ENCODE measurements around the gene CHST15. TPM values are rescaled to one million over a fixed set of nuclear protein-coding genes. Genes with fewer than 3 reads are reported as not detected.
A peak's percentile ranks its signal among the peaks of the same experiment; 100 is the strongest.

CHST15 gene
- total and polyA plus RNA-seq, 7 experiments from 2014 or later: 0.27 to 43.3 (median 2.2) TPM

DNA sequence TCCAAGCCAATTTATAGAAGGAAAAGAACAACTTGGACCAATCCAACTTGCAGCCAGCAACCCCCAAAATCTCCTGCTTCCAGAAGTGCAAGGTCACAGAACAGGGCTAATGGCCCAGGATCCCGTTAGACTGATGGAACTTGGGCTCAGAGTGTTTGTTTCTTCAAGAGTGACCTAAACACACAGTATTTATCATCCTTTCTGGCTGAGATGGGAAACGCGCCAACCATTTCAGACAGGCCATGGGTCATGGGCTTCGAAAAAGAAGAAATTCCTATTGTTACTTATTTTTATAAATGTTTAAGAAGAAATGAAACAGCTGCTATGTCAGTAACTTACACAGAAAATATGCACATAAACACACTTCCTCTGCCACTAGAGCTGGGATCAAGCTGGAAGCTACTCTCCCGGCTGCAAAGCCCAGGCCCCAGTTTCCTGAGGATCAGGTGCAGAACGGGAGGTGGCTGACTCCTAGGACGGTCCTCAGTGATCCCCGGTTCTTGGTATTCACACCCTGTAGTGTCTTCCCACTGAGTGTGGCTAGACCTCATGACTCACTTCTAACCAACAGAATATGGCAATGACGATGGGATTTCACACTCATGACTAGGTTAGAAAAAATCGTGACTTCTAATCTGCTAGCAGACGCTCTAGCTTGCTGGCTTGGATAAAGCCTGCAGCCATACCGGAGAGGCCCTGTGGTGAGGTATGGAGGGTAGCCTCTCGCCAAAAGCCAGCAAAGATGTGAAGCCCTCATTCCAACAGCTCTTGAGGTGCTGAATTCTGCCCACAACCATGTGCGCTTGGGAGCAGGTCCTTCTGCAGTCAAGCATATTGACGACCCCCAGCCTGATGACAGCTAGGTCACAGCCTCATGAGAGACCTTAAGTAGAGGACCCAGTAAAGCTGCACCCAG, 60.2 kb downstream of the CHST15 start:
- H3K36me3 ChIP-seq (ENCODE audit: control insufficient read depth in 2 of 3, insufficient read depth in 3 of 3, low read length in 3 of 3): no peaks in the 10 kb centered on the region
- no peak overlapping the region for H3K4me3 Mint-ChIP-seq
- CTCF ChIA-PET: no interaction called here
- ATAC-seq (peak; percentile 36), DNase-seq (no peak)
- H3K9me3 ChIP-seq (ENCODE audit: control insufficient read depth in 2 of 3, low read length in 3 of 3): no peaks in the 10 kb centered on the region
- H3K9me3 Mint-ChIP-seq: no peaks in the 10 kb centered on the region
- no peaks in the 10 kb centered on the region for H3K36me3 Mint-ChIP-seq
- intact Hi-C loops (cut with micrococcal nuclease): no loop called here
- no peak overlapping the region for H3K4me3 ChIP-seq (ENCODE audit: low read length)
- peaks cover 0 to 10% (median 2%) of the 10 kb centered on the region in 5 donors for H3K27me3 Mint-ChIP-seq
- no peaks in the 10 kb centered on the region for H3K27me3 ChIP-seq (ENCODE audit: control insufficient read depth in 2 of 2, insufficient read depth in 2 of 2, low read length in 2 of 2)
- no peak overlapping the region for H3K27ac ChIP-seq (ENCODE audit: low read depth, low read length)
- POLR2A ChIA-PET: no interaction called here
- peaks cover 9 to 16% (median 13%) of the 10 kb centered on the region in 7 donors for H3K4me1 Mint-ChIP-seq
- H3K27ac Mint-ChIP-seq: no peak overlapping the region
- H3K4me1 ChIP-seq (ENCODE audit: control insufficient read depth in 2 of 2, insufficient read depth in 2 of 2, low read length in 2 of 2): no peaks in the 10 kb centered on the region

DNA sequence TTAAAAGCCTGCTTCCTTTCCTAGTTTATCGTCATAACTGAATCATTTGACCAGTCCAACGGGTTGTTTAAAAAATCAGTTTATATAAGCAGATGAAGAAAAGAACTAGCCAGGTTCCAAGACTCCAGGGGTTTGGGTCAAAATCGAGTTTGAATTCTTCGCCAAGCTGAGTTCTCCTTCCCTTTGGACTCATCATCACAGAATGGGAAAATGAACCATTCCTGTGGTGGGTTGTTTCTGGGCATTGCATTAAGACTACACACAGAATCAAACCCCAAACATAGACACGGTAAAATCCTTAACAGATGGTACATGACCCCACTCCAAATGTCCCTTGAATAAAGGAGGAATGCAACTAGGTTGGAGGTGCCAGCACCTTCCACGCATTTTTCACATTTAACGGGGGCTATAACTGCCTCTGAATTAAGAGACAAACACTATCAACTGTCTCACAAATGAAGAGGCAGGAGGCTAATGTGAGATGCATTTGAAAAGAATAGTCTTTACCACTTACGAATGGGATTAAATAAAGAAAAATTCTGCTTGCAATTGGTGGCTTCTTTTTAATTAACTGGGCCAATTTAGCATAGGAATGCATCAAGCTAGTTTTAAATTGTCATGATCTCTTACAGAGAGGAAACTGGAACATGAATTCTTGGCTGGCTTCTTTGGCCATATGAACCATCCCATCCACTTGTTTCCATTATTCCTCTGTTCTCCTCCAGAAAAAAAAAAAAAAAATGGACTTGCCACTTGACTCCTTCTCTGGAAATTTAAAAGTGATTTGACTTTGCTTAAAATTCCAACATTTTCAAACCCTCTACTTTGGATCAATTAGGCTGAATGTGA, 61.1 kb downstream of the CHST15 start:
- Mint-ChIP-seq H3K4me1 (peaks cover 9 to 16% (median 13%) of the 10 kb centered on the region in 7 donors), H3K27ac (no peak overlapping the region), H3K27me3 (peaks cover 0 to 10% (median 2%) of the 10 kb centered on the region in 5 donors), H3K36me3 (no peaks in the 10 kb centered on the region), H3K9me3 (no peaks in the 10 kb centered on the region), H3K4me3 (no peak overlapping the region)
- DNase-seq (no peak), ATAC-seq (no peak)
- POLR2A ChIA-PET: no interaction called here
- H3K36me3 ChIP-seq (ENCODE audit: control insufficient read depth in 2 of 3, insufficient read depth in 3 of 3, low read length in 3 of 3): no peaks in the 10 kb centered on the region
- no peaks in the 10 kb centered on the region for H3K27me3 ChIP-seq (ENCODE audit: control insufficient read depth in 2 of 2, insufficient read depth in 2 of 2, low read length in 2 of 2)
- H3K9me3 ChIP-seq (ENCODE audit: control insufficient read depth in 2 of 3, low read length in 3 of 3): no peaks in the 10 kb centered on the region
- CTCF ChIA-PET: no interaction called here
- H3K4me3 ChIP-seq (ENCODE audit: low read length): no peak overlapping the region
- H3K27ac ChIP-seq (ENCODE audit: low read depth, low read length): no peak overlapping the region
- intact Hi-C loops (cut with micrococcal nuclease): no loop called here
- no peaks in the 10 kb centered on the region for H3K4me1 ChIP-seq (ENCODE audit: control insufficient read depth in 2 of 2, insufficient read depth in 2 of 2, low read length in 2 of 2)

DNA sequence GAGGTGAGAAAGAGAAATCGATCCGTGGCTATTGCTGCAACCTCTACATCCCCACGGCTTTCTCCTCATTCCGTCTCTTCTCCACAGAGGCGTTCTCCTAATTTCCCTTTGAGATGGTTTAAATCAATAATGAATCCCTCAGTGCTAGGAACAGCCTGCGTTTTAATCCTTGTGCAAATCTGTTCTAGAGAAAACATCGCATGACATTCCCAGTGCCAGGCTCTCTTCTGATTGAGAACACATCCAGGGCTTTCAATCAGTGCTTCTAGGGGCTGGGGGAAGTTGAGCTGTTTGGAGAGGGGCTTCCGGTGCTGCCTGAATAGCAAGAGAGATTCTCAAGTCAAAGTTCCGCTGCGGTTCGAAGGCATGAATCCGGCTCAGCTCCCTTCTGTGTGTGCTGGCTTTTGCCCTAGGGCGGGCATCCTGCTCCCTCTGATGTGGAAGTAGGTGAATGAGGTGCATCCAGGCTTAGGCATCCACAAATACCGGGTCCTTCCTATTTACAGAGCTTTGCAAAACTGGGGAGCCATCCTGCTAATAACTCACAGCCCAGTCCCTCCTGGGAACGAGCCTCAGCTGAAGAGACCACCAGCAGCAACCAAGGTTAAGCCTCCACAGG, 62.8 kb downstream of the CHST15 start:
- ChIA-PET CTCF (no interaction called here), POLR2A (no interaction called here)
- no peaks in the 10 kb centered on the region for H3K36me3 ChIP-seq (ENCODE audit: control insufficient read depth in 2 of 3, insufficient read depth in 3 of 3, low read length in 3 of 3)
- Mint-ChIP-seq H3K27me3 (peaks cover 0 to 7% (median 0%) of the 10 kb centered on the region in 5 donors), H3K4me3 (no peak overlapping the region), H3K9me3 (no peaks in the 10 kb centered on the region), H3K27ac (no peak overlapping the region), H3K36me3 (no peaks in the 10 kb centered on the region), H3K4me1 (peaks cover 3 to 7% (median 4%) of the 10 kb centered on the region in 7 donors)
- H3K9me3 ChIP-seq (ENCODE audit: control insufficient read depth in 2 of 3, low read length in 3 of 3): no peaks in the 10 kb centered on the region
- DNase-seq: no peak
- H3K27me3 ChIP-seq (ENCODE audit: control insufficient read depth in 2 of 2, insufficient read depth in 2 of 2, low read length in 2 of 2): no peaks in the 10 kb centered on the region
- no peak overlapping the region for H3K4me3 ChIP-seq (ENCODE audit: low read length)
- no peaks in the 10 kb centered on the region for H3K4me1 ChIP-seq (ENCODE audit: control insufficient read depth in 2 of 2, insufficient read depth in 2 of 2, low read length in 2 of 2)
- intact Hi-C loops (cut with micrococcal nuclease): no loop called here
- no peak overlapping the region for H3K27ac ChIP-seq (ENCODE audit: low read depth, low read length)
- no peak for ATAC-seq

DNA sequence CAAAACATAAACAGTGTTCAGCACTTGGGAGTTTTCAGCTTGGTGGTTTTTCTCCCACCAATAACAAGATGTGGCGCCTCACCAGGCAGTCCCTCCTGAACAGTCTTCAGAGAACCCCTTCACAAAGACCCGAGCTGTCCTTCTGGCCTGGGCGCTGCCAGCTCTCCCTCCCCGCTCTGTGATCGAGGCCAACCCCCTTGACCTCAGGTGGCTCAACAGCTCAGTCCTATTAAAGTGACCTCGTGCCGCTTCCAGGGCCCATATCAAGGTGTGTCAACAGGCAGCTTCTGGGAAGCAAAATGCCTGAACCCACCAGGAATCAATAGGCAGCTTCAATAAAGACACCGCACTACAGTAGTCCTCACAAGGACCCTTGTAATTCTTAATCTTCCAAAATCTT, 63.3 kb downstream of the CHST15 start:
- POLR2A ChIA-PET: no interaction called here
- H3K27ac Mint-ChIP-seq: no peak overlapping the region
- CTCF ChIA-PET: no interaction called here
- no peak overlapping the region for H3K27ac ChIP-seq (ENCODE audit: low read depth, low read length)
- H3K27me3 ChIP-seq (ENCODE audit: control insufficient read depth in 2 of 2, insufficient read depth in 2 of 2, low read length in 2 of 2): no peaks in the 10 kb centered on the region
- H3K36me3 Mint-ChIP-seq: no peaks in the 10 kb centered on the region
- H3K27me3 Mint-ChIP-seq: peaks cover 0 to 4% (median 0%) of the 10 kb centered on the region in 5 donors
- H3K4me1 ChIP-seq (ENCODE audit: control insufficient read depth in 2 of 2, insufficient read depth in 2 of 2, low read length in 2 of 2): no peaks in the 10 kb centered on the region
- no peak overlapping the region for H3K4me3 ChIP-seq (ENCODE audit: low read length)
- H3K4me1 Mint-ChIP-seq: peaks cover 0 to 6% (median 3%) of the 10 kb centered on the region in 7 donors
- ATAC-seq (no peak), DNase-seq (no peak)
- no peaks in the 10 kb centered on the region for H3K9me3 Mint-ChIP-seq
- H3K9me3 ChIP-seq (ENCODE audit: control insufficient read depth in 2 of 3, low read length in 3 of 3): no peaks in the 10 kb centered on the region
- H3K36me3 ChIP-seq (ENCODE audit: control insufficient read depth in 2 of 3, insufficient read depth in 3 of 3, low read length in 3 of 3): no peaks in the 10 kb centered on the region
- H3K4me3 Mint-ChIP-seq: no peak overlapping the region
- intact Hi-C loops (cut with micrococcal nuclease): no loop called here

DNA sequence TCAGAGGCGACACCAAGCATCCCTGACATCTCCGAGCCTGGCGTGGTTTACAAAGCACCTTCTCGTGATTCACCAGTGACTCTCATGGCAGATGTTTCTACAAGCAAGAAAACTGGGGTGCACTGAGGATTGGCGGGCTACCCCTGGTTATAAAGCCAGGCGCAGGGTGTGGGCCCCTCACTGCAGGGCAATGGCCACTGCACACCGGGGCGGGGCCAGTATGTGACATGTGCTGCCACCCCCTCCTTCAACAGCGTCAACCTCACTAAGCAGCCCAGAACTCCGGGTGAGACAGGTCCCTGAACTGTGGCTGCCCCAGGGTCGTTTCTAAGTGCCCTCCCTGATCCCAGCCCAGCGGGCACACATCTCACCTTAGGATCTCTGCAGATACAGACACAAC, 63.8 kb downstream of the CHST15 start:
- Histone ChIP-seq H3K4me3 (ENCODE audit: low read length) (no peak overlapping the region), H3K27ac (ENCODE audit: low read depth, low read length) (no peak overlapping the region), H3K27me3 (ENCODE audit: control insufficient read depth in 2 of 2, insufficient read depth in 2 of 2, low read length in 2 of 2) (no peaks in the 10 kb centered on the region), H3K36me3 (ENCODE audit: control insufficient read depth in 2 of 3, insufficient read depth in 3 of 3, low read length in 3 of 3) (no peaks in the 10 kb centered on the region), H3K4me1 (ENCODE audit: control insufficient read depth in 2 of 2, insufficient read depth in 2 of 2, low read length in 2 of 2) (no peaks in the 10 kb centered on the region), H3K9me3 (ENCODE audit: control insufficient read depth in 2 of 3, low read length in 3 of 3) (no peaks in the 10 kb centered on the region)
- intact Hi-C loops (cut with micrococcal nuclease): no loop called here
- Mint-ChIP-seq H3K4me3 (no peak overlapping the region), H3K27ac (no peak overlapping the region), H3K4me1 (peaks cover 0 to 11% (median 7%) of the 10 kb centered on the region in 7 donors), H3K27me3 (peaks cover 0 to 4% (median 0%) of the 10 kb centered on the region in 5 donors), H3K36me3 (no peaks in the 10 kb centered on the region), H3K9me3 (no peaks in the 10 kb centered on the region)
- CTCF ChIA-PET: no interaction called here
- DNase-seq (no peak), ATAC-seq (no peak)
- POLR2A ChIA-PET: no interaction called here

DNA sequence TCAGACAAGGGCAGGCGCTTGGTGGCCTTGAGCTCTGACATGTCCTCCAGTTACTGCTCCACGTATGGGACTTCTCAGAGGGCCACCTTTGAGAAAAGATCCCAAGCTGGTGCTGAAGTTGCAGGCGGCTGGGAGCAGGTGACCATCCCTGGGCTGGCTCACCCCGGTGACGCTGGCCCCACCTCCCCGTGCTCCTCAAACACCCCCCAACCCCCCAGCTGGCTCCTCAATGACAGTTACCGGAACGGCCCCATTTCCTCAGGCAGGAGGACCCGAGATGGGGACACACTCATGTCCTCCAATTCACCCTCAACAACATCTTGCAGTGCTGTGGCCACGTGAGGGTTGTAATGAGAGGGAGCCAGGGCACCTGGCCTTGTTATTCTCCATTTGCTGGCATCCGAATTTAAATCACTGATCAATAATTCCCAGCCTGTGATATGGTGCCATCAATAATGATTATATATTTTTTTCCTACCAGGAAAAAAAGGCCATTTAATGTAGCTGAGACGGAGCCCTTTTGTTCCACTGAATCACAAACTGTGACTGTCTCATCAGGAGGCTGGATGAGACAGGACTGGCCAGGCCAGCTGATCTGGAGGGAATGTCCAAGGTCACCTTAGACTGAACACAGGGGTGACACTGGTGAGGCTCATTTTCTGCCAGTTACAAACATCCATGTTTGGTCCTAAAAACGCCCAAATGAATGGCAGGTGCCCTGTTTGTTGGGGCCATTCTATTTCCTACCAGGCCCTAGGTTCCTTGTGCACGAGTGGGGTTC, 64.5 kb downstream of the CHST15 start:
- ATAC-seq: no peak
- ChIA-PET CTCF (interaction anchor here (0.7 kb wide), 1 partner anchor 360 kb away, joined by 3 read pairs; no protein-coding TSS in a partner anchor), POLR2A (no interaction called here)
- no peaks in the 10 kb centered on the region for H3K27me3 ChIP-seq (ENCODE audit: control insufficient read depth in 2 of 2, insufficient read depth in 2 of 2, low read length in 2 of 2)
- Mint-ChIP-seq H3K27me3 (peaks cover 0 to 4% (median 2%) of the 10 kb centered on the region in 5 donors), H3K9me3 (no peaks in the 10 kb centered on the region), H3K36me3 (no peaks in the 10 kb centered on the region), H3K27ac (no peak overlapping the region), H3K4me1 (peaks cover 0 to 14% (median 8%) of the 10 kb centered on the region in 7 donors), H3K4me3 (no peak overlapping the region)
- no peaks in the 10 kb centered on the region for H3K36me3 ChIP-seq (ENCODE audit: control insufficient read depth in 2 of 3, insufficient read depth in 3 of 3, low read length in 3 of 3)
- H3K9me3 ChIP-seq (ENCODE audit: control insufficient read depth in 2 of 3, low read length in 3 of 3): no peaks in the 10 kb centered on the region
- DNase-seq: no peak
- H3K4me3 ChIP-seq (ENCODE audit: low read length): no peak overlapping the region
- intact Hi-C loops (cut with micrococcal nuclease): no loop called here
- H3K4me1 ChIP-seq (ENCODE audit: control insufficient read depth in 2 of 2, insufficient read depth in 2 of 2, low read length in 2 of 2): no peaks in the 10 kb centered on the region
- H3K27ac ChIP-seq (ENCODE audit: low read depth, low read length): no peak overlapping the region
